PC-9 (cell line): ENCODE measurements around the gene LILRA2. TPM values are rescaled to one million over a fixed set of nuclear protein-coding genes. Genes with fewer than 3 reads are reported as not detected.
"Not testable (repeated sequence)": the region's sequence is repeated elsewhere in the genome, so short reads cannot be mapped to it uniquely, and the experiment has no call there.

Experiments used
- BruUV-seq: library from RNA; stranded (reverse); fragments of 400-500 nt; replicated peaks from 2 replicates; lab custom pipeline; 2021; lab: Mats Ljungman, UMichigan
- CTCF ChIA-PET: fragments of 300-600 bp; sonication (Branson Sonifier 250); formaldehyde crosslinking; loops from one replicate; lab custom pipeline; 2022; ENCODE audit warnings: antibody characterized with exemption; lab: Charles Lee
- POLR2A ChIA-PET: fragments of 300-600 bp; sonication (Branson Sonifier 250); formaldehyde crosslinking; loops from one replicate; lab custom pipeline; 2022; ENCODE audit warnings: antibody characterized with exemption; ENCODE audit not compliant: unreplicated experiment; lab: Charles Lee
- DNase-seq, 2 experiments: peaks; one replicate each; pipeline versions ENCODE4 v3.0.0 to v3.0.0-alpha.2; 2015 to 2022; ENCODE audit warnings: mixed read lengths in 1 of 2
- H2AFZ ChIP-seq: fragments of 200-600 bp; sonication (generic); 2 replicates; pipeline ENCODE4 v1.8.1; 2017; ENCODE audit warnings: antibody characterized with exemption
- H3F3A ChIP-seq: fragments of 200-600 bp; sonication (generic); 2 replicates; pipeline ENCODE4 v1.8.1; 2017; ENCODE audit warnings: antibody characterized with exemption, mild to moderate bottlenecking, low read depth; ENCODE audit not compliant: insufficient read depth
- H3K27ac ChIP-seq: fragments of 200-600 bp; sonication (generic); 2 replicates; pipeline ENCODE4 v1.6.1; 2016; ENCODE audit warnings: mixed run types
- H3K27me3 ChIP-seq: fragments of 200-600 bp; sonication (generic); 2 replicates; pipeline ENCODE4 v1.6.1; 2016; ENCODE audit warnings: low read depth, mixed run types; ENCODE audit not compliant: insufficient read depth
- H3K36me3 ChIP-seq: fragments of 200-600 bp; sonication (generic); 2 replicates; pipeline ENCODE4 v1.6.1; 2016; ENCODE audit warnings: low read depth, mixed run types
- H3K4me1 ChIP-seq: fragments of 200-600 bp; sonication (generic); replicated peaks from 2 replicates; pipeline ENCODE4 v1.6.1; 2016; ENCODE audit warnings: mixed run types; ENCODE audit not compliant: insufficient read depth
- H3K4me2 ChIP-seq: fragments of 200-600 bp; sonication (generic); 2 replicates; pipeline ENCODE4 v1.6.1; 2017; ENCODE audit warnings: mixed run types
- H3K4me3 ChIP-seq: fragments of 200-600 bp; sonication (generic); 2 replicates; pipeline ENCODE4 v1.6.1; 2016; ENCODE audit warnings: mixed run types
- H3K79me2 ChIP-seq: fragments of 200-600 bp; sonication (generic); 2 replicates; pipeline ENCODE4 v1.6.1; 2017; ENCODE audit warnings: low read depth, mixed run types
- H3K9me2 ChIP-seq: fragments of 200-600 bp; sonication (generic); 2 replicates; pipeline ENCODE4 v1.8.1; 2017; ENCODE audit warnings: mild to moderate bottlenecking; ENCODE audit not compliant: insufficient read depth
- H3K9me3 ChIP-seq: fragments of 200-600 bp; sonication (generic); 2 replicates; pipeline ENCODE4 v1.8.1; 2016; ENCODE audit warnings: low read depth; ENCODE audit not compliant: insufficient read depth
- H4K20me1 ChIP-seq: fragments of 200-600 bp; sonication (generic); 2 replicates; pipeline ENCODE4 v1.8.1; 2017; ENCODE audit not compliant: insufficient read depth
- CTCF ChIP-seq: fragments of 200-600 bp; sonication (generic); conservative IDR thresholded peaks from 2 replicates; pipeline ENCODE4 v1.6.1; 2017; ENCODE audit warnings: mixed run types, antibody characterized with exemption, mild to moderate bottlenecking, moderate library complexity
- EZH2 ChIP-seq: fragments of 200-600 bp; sonication (generic); IDR thresholded peaks from 2 replicates; pipeline ENCODE4 v1.8.0; 2017; ENCODE audit warnings: antibody characterized with exemption, low read depth
- intact Hi-C: fragments of 100-400 bp; cut with micrococcal nuclease; formaldehyde crosslinking; loops from one replicate; pipeline ENCODE4 v1.10.0; 2022; ENCODE audit not compliant: unreplicated experiment
- total RNA-seq: library from RNA; stranded (reverse); gene quantifications from 2 replicates; pipeline ENCODE4 v1.2.3, GENCODE V29; 2021

LILRA2 gene
- total RNA-seq, 1 experiment from 2014 or later = not detected

DNA sequence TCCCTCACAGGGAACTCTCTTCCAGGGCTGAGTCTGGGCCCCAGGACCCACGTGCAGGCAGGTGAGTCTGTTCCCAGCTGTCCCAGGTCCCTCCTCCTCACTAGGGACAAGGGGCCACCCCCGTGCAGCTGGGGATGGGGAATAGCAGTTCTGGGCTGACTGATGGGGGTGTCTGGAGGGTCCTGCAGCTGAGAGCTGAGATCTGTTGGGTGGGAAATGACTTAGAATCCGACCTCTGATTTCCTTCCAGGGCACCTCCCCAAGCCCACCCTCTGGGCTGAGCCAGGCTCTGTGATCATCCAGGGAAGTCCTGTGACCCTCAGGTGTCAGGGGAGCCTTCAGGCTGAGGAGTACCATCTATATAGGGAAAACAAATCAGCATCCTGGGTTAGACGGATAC lies 461 bp downstream of the LILRA2 start:
- POLR2A ChIA-PET = no interaction called here
- Histone ChIP-seq H3K4me1 (no peaks in the 10 kb centered on the region), H4K20me1 (no peaks in the 10 kb centered on the region), H3K4me3 (no peak overlapping the region), H3K79me2 (no peaks in the 10 kb centered on the region), H3K27me3 (peaks cover 79% of the 10 kb centered on the region), H3K36me3 (no peaks in the 10 kb centered on the region), H3K27ac (no peak overlapping the region), H3F3A (no peaks in the 10 kb centered on the region), H3K9me2 (no peaks in the 10 kb centered on the region), H3K4me2 (no peak overlapping the region), H2AFZ (no peak overlapping the region), H3K9me3 (no peaks in the 10 kb centered on the region)
- no TSS peak for BruUV-seq
- intact Hi-C loops = no loop called here
- CTCF ChIA-PET = no interaction called here
- DNase-seq = no peak
- TF ChIP-seq EZH2 (no peak), CTCF (no peak)

- intact Hi-C loops = no loop called here
These were observed 1.0 kb downstream of the LILRA2 start for GRCh38 chr19:54574527-54575056.

DNA sequence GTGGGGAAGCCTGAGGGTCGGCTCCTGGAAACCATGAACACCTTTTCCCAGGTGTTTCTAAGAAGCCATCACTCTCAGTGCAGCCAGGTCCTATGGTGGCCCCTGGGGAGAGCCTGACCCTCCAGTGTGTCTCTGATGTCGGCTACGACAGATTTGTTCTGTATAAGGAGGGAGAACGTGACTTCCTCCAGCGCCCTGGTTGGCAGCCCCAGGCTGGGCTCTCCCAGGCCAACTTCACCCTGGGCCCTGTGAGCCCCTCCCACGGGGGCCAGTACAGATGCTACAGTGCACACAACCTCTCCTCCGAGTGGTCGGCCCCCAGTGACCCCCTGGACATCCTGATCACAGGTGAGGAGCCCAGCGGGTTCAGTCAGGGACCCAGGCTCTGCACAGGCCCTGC lies 1.6 kb downstream of the LILRA2 start:
- CTCF ChIA-PET, H3F3A ChIP-seq, H3K4me3 ChIP-seq, BruUV-seq, H3K9me2 ChIP-seq, H4K20me1 ChIP-seq, H3K4me1 ChIP-seq, DNase-seq, H3K79me2 ChIP-seq, H3K27ac ChIP-seq, H2AFZ ChIP-seq, H3K36me3 ChIP-seq, H3K4me2 ChIP-seq, intact Hi-C loops, POLR2A ChIA-PET, H3K9me3 ChIP-seq: not testable (repeated sequence)
- H3K27me3 ChIP-seq = peaks cover 76% of the 10 kb centered on the region

More at GRCh38 chr19:54574527-54575056, 1.0 kb downstream of the LILRA2 start:
- no peaks in the 10 kb centered on the region for H3K4me1 ChIP-seq
- BruUV-seq = no TSS peak
- H3K4me2 ChIP-seq = no peak overlapping the region
- H2AFZ ChIP-seq = no peak overlapping the region
- peaks cover 80% of the 10 kb centered on the region for H3K27me3 ChIP-seq
- ChIA-PET CTCF (no interaction called here), POLR2A (no interaction called here)
- no peaks in the 10 kb centered on the region for H3K79me2 ChIP-seq
- H3K27ac ChIP-seq = no peak overlapping the region
- H3K4me3 ChIP-seq = no peak overlapping the region
- no peaks in the 10 kb centered on the region for H3K9me3 ChIP-seq
- H4K20me1 ChIP-seq = no peaks in the 10 kb centered on the region
- no peaks in the 10 kb centered on the region for H3F3A ChIP-seq
- H3K36me3 ChIP-seq = no peaks in the 10 kb centered on the region
- no peak for TF ChIP-seq EZH2
- no peaks in the 10 kb centered on the region for H3K9me2 ChIP-seq
- DNase-seq = no peak

GRCh38 chr19:54576411-54576976 lies 2.9 kb downstream of the LILRA2 start:
- DNase-seq = no peak
- no peak for TF ChIP-seq EZH2
- no peak for TF ChIP-seq CTCF
- POLR2A ChIA-PET = no interaction called here
- Histone ChIP-seq H3K4me3 (no peak overlapping the region), H3K4me2 (no peak overlapping the region), H3K9me2 (no peaks in the 10 kb centered on the region), H3K4me1 (no peaks in the 10 kb centered on the region), H3K79me2 (no peaks in the 10 kb centered on the region), H4K20me1 (no peaks in the 10 kb centered on the region), H3K36me3 (no peaks in the 10 kb centered on the region), H3K27me3 (peaks cover 65% of the 10 kb centered on the region), H3K27ac (no peak overlapping the region), H3F3A (no peaks in the 10 kb centered on the region), H3K9me3 (no peaks in the 10 kb centered on the region), H2AFZ (no peak overlapping the region)
- intact Hi-C loops = no loop called here
- CTCF ChIA-PET = no interaction called here
- no TSS peak for BruUV-seq
